Fibroblast of skin of abdomen (primary cell): ENCODE data around the gene DEFB126. TPM values are rescaled to one million over a fixed set of nuclear protein-coding genes. Genes with fewer than 3 reads are reported as not detected.
"Not testable (repeated sequence)": the region's sequence is repeated elsewhere in the genome, so short reads cannot be mapped to it uniquely, and the experiment has no call there.

Source experiments
- DNase-seq: peaks from one replicate; pipeline ENCODE4 v3.0.0-alpha.2; 2013
- polyA plus RNA-seq, 2 experiments: library from polyadenylated mRNA; unstranded; fragments of 120-200 nt; gene quantifications; one replicate each; pipeline ENCODE4 v1.2.1, GENCODE V29; 2013; ENCODE audit not compliant: insufficient read length in 2 of 2

Gene DEFB126
- polyA plus RNA-seq (2013, experiment 1 of 2; ENCODE audit: insufficient read length) = not detected
- not detected for polyA plus RNA-seq (2013, experiment 2 of 2; ENCODE audit: insufficient read length)

- no peak for DNase-seq
Measured at GRCh38 chr20:142290-142689, at the start of gene DEFB126. DEFB126 (plus strand) TSS chr20:142590; CDS start chr20:142629, 39 bp downstream.

GRCh38 chr20:93641-94040, 48.7 kb upstream of the DEFB126 start:
- DNase-seq = no peak

GRCh38 chr20:95215-95614, 47.2 kb upstream of the DEFB126 start:
- no peak for DNase-seq

- DNase-seq = not testable (repeated sequence)
Measured at GRCh38 chr20:97691-98090, 44.7 kb upstream of the DEFB126 start.

- no peak for DNase-seq
Measured at GRCh38 chr20:101975-102374, 40.4 kb upstream of the DEFB126 start.

- no peak for DNase-seq
Measured at GRCh38 chr20:103456-103855, 38.9 kb upstream of the DEFB126 start.

GRCh38 chr20:112396-112795, 30.0 kb upstream of the DEFB126 start:
- no peak for DNase-seq

GRCh38 chr20:117518-117917, 24.9 kb upstream of the DEFB126 start:
- no peak for DNase-seq

- not testable (repeated sequence) for DNase-seq
Measured at GRCh38 chr20:129786-130323, 12.5 kb upstream of the DEFB126 start.

- no peak for DNase-seq
Measured at GRCh38 chr20:137668-138490, 4.5 kb upstream of the DEFB126 start.

GRCh38 chr20:145877-146276, 3.5 kb downstream of the DEFB126 start:
- DNase-seq = no peak

GRCh38 chr20:152131-152530, 9.7 kb downstream of the DEFB126 start:
- DNase-seq = no peak

- DNase-seq = no peak
Measured at GRCh38 chr20:157154-157553, 14.8 kb downstream of the DEFB126 start, which contains the start of gene DEFB127. DEFB127 (plus strand) TSS chr20:157454; CDS start chr20:157545, 91 bp downstream.

- no peak for DNase-seq
Measured at GRCh38 chr20:164618-165017, 22.2 kb downstream of the DEFB126 start.

- DNase-seq = no peak
Measured at GRCh38 chr20:168876-169275, 26.5 kb downstream of the DEFB126 start.

GRCh38 chr20:184288-184687, 41.9 kb downstream of the DEFB126 start:
- DNase-seq = no peak

- DNase-seq = no peak
Measured at GRCh38 chr20:187733-188132, 45.3 kb downstream of the DEFB126 start.

- no peak for DNase-seq
Measured at GRCh38 chr20:189611-190010, 47.2 kb downstream of the DEFB126 start, which contains the start of gene DEFB128. DEFB128 (minus strand) TSS chr20:189711; CDS start chr20:189623, 88 bp downstream.
